Measurements from ENCODE around the gene PLEKHG4B. TPM values are rescaled to one million over a fixed set of nuclear protein-coding genes. Genes with fewer than 3 reads are reported as not detected.

The PLEKHG4B gene
- total and polyA plus RNA-seq, 2 of the 8 experiments (the other 6 are each of a cell fraction or from before 2014, with no cell fraction given) = 31.1 to 43.6 TPM

- 93% methylated on average over 23 of the region's 23 CpGs; no CpG with 5 or more reads in 1 of the 2 experiments for WGBS, 2 experiments (ENCODE audit: extremely low coverage in 1 of 2, insufficient coverage in 1 of 2, insufficient read length in 1 of 2, insufficient replicate concordance in 2 of 2, low coverage in 1 of 2, low lambda C conversion rate in 2 of 2, missing lambda C conversion rate in 1 of 2)
- Histone ChIP-seq H4K91ac (replicated peaks; ENCODE audit: insufficient read length, low read length) (no peak overlapping the region), H4K8ac (ENCODE audit: extremely low read depth, insufficient read depth, low read length) (0 out of 2 replicates have a peak overlapping the region, but pooled peaks have one; percentile 3), H3K14ac (ENCODE audit: insufficient read length) (no peak overlapping the region), H2AK5ac (ENCODE audit: low read depth, low read length) (no peak overlapping the region), H3K9me3 (ENCODE audit: insufficient read depth in 2 of 2, low read depth in 1 of 2, low read length in 1 of 2) (peaks cover 0 to 4% of the 10 kb centered on the region in 2 experiments; a peak in 1 of 4 replicates), H3K27me3 (replicated peaks in 1 of 4; ENCODE audit: control insufficient read depth in 3 of 4, extremely low read depth in 1 of 4, insufficient read depth in 3 of 4, low read length in 3 of 4) (no peaks in the 10 kb centered on the region), H3K9ac (replicated peaks in 1 of 4; ENCODE audit: extremely low read depth in 1 of 4, low read depth in 3 of 4, low read length in 3 of 4) (no peak overlapping the region), H2BK12ac (ENCODE audit: low read depth, low read length) (no peak overlapping the region), H3K4me2 (ENCODE audit: insufficient read depth in 1 of 2, low read depth in 2 of 2, low read length in 2 of 2) (no peak overlapping the region), H2BK5ac (ENCODE audit: low read depth, low read length) (no peak overlapping the region), H3K79me1 (ENCODE audit: low read depth, low read length) (no peaks in the 10 kb centered on the region; the same call in 1 of the 2 replicates), H3K4ac (replicated peaks; ENCODE audit: insufficient read length, low read depth, low read length) (no peak overlapping the region), H3K27ac (ENCODE audit: low read depth, low read length) (no peak overlapping the region; the same call in 1 of the 2 replicates), H2BK120ac (replicated peaks; ENCODE audit: low read depth, low read length) (no peak overlapping the region), H3K4me1 (replicated peaks in 1 of 4; ENCODE audit: control insufficient read depth in 3 of 4, insufficient read depth in 4 of 4, low read length in 3 of 4) (no peaks in the 10 kb centered on the region), H3K23ac (ENCODE audit: insufficient read length) (no peak overlapping the region), H2BK20ac (ENCODE audit: low read length) (no peak overlapping the region), H2AFZ (ENCODE audit: low read length) (no peak overlapping the region), H3K23me2 (ENCODE audit: low read depth, low read length) (no peaks in the 10 kb centered on the region), H4K20me1 (replicated peaks in 1 of 2; ENCODE audit: control insufficient read depth in 1 of 2, insufficient read depth in 2 of 2, low read length in 2 of 2) (peaks cover 0 to 2% of the 10 kb centered on the region in 2 experiments), H3K56ac (replicated peaks; ENCODE audit: insufficient read length, low read depth, low read length) (no peak overlapping the region), H3K36me3 (ENCODE audit: control insufficient read depth in 2 of 4, insufficient read depth in 4 of 4, low read length in 3 of 4) (peaks cover 4 to 59% (median 15%) of the 10 kb centered on the region in 4 experiments; a peak in 6 of 8 replicates), H3K18ac (ENCODE audit: extremely low read depth, low read length) (no peak overlapping the region), H3K79me2 (ENCODE audit: control insufficient read depth in 1 of 2, insufficient read depth in 2 of 2, low read length in 2 of 2) (no peaks in the 10 kb centered on the region), H2BK15ac (ENCODE audit: low read length) (no peak overlapping the region), H3K4me3 (ENCODE audit: extremely low read depth in 1 of 4, insufficient read depth in 2 of 4, low read depth in 3 of 4, low read length in 4 of 4) (no peak overlapping the region), H4K5ac (ENCODE audit: insufficient read length, low read depth, low read length) (no peak overlapping the region)
- POLR2A ChIA-PET (ENCODE audit: partially characterized antibody) = interaction anchor here (0.9 to 4.5 kb wide), 3 partner anchors 16 to 69 kb away, joined by 3 to 18 read pairs (median 5); partner anchors contain the start of gene PLEKHG4B
- DNase-seq (ENCODE audit: low read depth in 1 of 2, low spot score in 2 of 2) = no peak
- FAIRE-seq = no peak
- CTCF ChIA-PET (ENCODE audit: partially characterized antibody) = interaction anchor here (0.8 to 1.1 kb wide), 4 partner anchors 16 to 55 kb away, joined by 3 read pairs; no protein-coding TSS in a partner anchor
- TF ChIP-seq POLR2AphosphoS5 (IDR thresholded peaks at IDR 0.05; ENCODE audit: low read depth, low read length) (no peak), CREB1 (IDR thresholded peaks at IDR 0.05) (no peak), HDAC6 (IDR thresholded peaks at IDR 0.05; ENCODE audit: low read depth, low read length) (no peak), SP1 (IDR thresholded peaks at IDR 0.05; ENCODE audit: low read depth, low read length) (no peak), CTBP2 (IDR thresholded peaks at IDR 0.05; ENCODE audit: borderline replicate concordance, insufficient read depth, insufficient read length, low read length) (no peak), BCL11A (IDR thresholded peaks at IDR 0.05; ENCODE audit: low read depth in 2 of 2, low read length in 2 of 2) (no peak)
- TF ChIP-seq, protein P1, sequence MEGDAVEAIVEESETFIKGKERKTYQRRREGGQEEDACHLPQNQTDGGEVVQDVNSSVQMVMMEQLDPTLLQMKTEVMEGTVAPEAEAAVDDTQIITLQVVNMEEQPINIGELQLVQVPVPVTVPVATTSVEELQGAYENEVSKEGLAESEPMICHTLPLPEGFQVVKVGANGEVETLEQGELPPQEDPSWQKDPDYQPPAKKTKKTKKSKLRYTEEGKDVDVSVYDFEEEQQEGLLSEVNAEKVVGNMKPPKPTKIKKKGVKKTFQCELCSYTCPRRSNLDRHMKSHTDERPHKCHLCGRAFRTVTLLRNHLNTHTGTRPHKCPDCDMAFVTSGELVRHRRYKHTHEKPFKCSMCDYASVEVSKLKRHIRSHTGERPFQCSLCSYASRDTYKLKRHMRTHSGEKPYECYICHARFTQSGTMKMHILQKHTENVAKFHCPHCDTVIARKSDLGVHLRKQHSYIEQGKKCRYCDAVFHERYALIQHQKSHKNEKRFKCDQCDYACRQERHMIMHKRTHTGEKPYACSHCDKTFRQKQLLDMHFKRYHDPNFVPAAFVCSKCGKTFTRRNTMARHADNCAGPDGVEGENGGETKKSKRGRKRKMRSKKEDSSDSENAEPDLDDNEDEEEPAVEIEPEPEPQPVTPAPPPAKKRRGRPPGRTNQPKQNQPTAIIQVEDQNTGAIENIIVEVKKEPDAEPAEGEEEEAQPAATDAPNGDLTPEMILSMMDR (IDR thresholded peaks at IDR 0.05; ENCODE audit: control extremely low read depth in 1 of 3, insufficient read depth in 1 of 3, low read depth in 1 of 3, low read length in 3 of 3) = no peak
- TF ChIP-seq, protein P2, sequence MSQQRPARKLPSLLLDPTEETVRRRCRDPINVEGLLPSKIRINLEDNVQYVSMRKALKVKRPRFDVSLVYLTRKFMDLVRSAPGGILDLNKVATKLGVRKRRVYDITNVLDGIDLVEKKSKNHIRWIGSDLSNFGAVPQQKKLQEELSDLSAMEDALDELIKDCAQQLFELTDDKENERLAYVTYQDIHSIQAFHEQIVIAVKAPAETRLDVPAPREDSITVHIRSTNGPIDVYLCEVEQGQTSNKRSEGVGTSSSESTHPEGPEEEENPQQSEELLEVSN (IDR thresholded peaks at IDR 0.05) = no peak
These were observed 69.2 kb downstream of the PLEKHG4B start for GRCh38 chr5:160921-161802.
